ENCODE results near the gene COMP. TPM values are rescaled to one million over a fixed set of nuclear protein-coding genes. Genes with fewer than 3 reads are reported as not detected.

Gene COMP
- total RNA-seq, 1 donor from 2014 or later: not detected

- Mint-ChIP-seq H3K27ac (no peak overlapping the region), H3K36me3 (ENCODE audit: low read depth) (no peaks in the 10 kb centered on the region), H3K4me3 (no peak overlapping the region), H3K4me1 (no peaks in the 10 kb centered on the region), H3K27me3 (no peaks in the 10 kb centered on the region), H3K9me3 (no peaks in the 10 kb centered on the region)
- DNase-seq: no peak
- intact Hi-C loops (cut with micrococcal nuclease): no loop called here
Observed at GRCh38 chr19:18764591-18765051, 26.5 kb downstream of the COMP start.

DNA sequence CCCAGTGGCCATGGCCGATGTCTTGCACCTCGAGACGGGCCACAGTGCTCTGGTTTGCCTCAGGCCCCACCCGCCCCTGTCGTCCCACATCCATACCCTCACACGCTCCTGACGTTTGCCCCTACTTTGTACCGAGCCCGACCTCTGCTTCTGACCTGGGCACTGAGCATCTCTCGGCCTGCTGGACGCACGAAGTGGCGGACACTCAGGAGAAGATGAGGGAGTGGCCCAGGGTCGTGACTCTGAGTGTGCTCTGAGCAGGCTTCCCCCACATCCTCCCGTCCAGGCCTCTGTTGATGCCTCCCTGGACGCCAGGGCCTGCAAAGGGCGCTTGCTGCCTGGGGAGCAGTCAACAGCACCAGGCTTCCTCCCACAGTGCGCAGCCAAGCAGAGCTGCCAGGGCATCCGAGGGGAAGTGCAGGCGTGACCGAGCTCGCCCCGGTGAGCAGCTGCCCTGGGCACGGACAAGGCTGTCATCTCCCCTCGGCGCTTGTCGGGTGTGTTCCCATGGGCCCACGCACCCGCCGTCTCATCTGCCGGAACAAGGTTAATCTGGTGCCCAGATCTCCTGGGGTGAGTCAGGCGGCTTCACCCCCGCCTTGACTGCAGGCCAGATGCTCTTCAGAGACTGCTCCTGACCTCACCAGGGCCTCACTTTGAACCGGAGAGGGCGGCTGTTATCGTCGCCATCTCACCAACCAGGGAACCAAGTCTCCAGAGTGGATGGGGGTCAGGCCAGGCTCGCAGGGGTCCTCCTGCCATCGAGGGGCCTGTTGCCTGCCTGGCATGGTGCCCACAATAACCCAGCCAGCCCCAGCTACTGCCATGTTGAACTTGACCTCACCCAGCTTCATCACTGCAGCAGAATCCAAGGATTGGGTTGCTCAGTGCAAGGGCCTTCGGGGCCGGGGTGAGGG, 27.2 kb downstream of the COMP start:
- H3K4me1 Mint-ChIP-seq: no peaks in the 10 kb centered on the region
- no peaks in the 10 kb centered on the region for H3K27me3 Mint-ChIP-seq
- no peak for DNase-seq
- no peaks in the 10 kb centered on the region for H3K36me3 Mint-ChIP-seq (ENCODE audit: low read depth)
- intact Hi-C loops (cut with micrococcal nuclease): no loop called here
- no peaks in the 10 kb centered on the region for H3K9me3 Mint-ChIP-seq
- H3K4me3 Mint-ChIP-seq: no peak overlapping the region
- no peak overlapping the region for H3K27ac Mint-ChIP-seq

DNA sequence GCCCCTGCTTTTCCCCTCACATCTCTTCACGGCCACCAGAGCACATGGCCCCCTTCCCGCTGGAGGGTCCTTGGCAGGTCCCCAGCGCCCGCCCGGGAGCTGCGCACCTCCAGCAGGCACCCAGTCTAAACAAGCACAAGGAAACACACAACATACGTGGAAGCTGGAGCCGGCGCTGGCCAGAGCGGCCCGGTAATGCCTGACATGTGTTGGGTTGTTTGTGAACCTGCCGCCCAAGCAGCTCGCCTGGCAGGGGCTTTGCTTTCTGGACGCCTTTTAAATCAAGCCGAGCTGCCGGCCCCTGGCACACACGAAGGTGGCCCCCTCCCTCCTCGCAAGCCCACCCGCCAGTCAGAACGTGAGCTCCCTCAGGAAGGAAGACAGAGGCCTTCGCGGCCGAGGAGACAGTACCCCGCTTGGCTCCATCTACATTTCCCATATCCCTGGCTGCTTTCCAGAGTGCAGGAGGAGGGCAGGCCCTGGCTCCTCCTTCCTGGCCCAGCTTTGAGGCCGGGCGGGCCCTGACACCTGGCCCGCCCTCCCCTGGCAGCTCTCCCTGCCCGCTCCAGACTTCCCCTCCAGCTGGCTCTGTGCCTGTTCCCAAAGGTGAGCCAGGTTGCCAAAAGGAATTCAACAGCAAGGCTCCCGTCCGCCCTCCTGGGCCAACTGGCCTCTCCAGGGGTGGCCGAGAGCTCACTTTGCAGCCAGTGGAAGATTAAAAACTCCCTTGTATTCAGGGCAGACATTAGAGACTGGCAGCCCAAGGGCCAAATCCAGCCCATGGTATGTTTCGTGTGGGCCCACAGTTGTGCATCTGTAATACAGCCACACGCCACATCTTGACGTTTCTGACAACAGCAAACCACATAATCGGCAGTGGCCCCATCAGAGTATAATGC, 28.7 kb downstream of the COMP start:
- intact Hi-C loops (cut with micrococcal nuclease): no loop called here
- no peaks in the 10 kb centered on the region for H3K4me1 Mint-ChIP-seq
- H3K4me3 Mint-ChIP-seq: no peak overlapping the region
- no peaks in the 10 kb centered on the region for H3K9me3 Mint-ChIP-seq
- no peak overlapping the region for H3K27ac Mint-ChIP-seq
- DNase-seq: no peak
- no peaks in the 10 kb centered on the region for H3K27me3 Mint-ChIP-seq
- no peaks in the 10 kb centered on the region for H3K36me3 Mint-ChIP-seq (ENCODE audit: low read depth)

DNA sequence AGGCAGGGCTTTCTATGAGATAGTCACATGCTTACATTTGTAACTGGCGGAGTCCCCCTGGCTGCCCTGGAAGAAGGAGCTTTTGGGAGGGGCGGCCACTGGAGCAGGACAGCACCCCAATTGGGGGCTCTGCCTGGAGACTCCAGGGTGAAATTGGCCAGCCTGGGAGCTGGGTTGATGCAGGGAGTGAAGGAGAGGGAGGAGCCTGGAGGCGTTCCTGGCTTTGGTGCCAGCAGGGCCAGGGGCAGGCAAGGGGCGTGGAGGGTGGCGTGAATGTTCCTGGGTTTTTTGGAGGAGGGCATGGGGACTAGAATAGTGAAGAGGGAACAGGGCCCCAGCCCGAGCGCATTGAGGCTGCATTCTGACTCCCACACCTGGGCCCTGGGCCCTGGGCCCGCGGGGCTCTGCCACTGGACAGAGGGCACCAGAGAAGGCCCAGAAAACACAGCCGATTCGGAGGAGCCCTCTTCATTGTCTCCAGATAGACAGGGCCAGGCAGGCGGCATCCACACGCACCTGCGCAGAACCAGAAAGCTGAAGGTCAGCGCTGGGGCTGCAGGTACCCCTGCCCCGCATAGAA, 29.5 kb downstream of the COMP start:
- Mint-ChIP-seq H3K9me3 (no peaks in the 10 kb centered on the region), H3K27me3 (no peaks in the 10 kb centered on the region), H3K27ac (no peak overlapping the region), H3K4me1 (no peaks in the 10 kb centered on the region), H3K4me3 (no peak overlapping the region), H3K36me3 (ENCODE audit: low read depth) (no peaks in the 10 kb centered on the region)
- intact Hi-C loops (cut with micrococcal nuclease): no loop called here
- DNase-seq: no peak

GRCh38 chr19:18760440-18761383, 30.4 kb downstream of the COMP start:
- Mint-ChIP-seq H3K4me3 (no peak overlapping the region), H3K4me1 (no peaks in the 10 kb centered on the region), H3K27ac (no peak overlapping the region), H3K27me3 (no peaks in the 10 kb centered on the region), H3K9me3 (no peaks in the 10 kb centered on the region), H3K36me3 (ENCODE audit: low read depth) (no peaks in the 10 kb centered on the region)
- DNase-seq: no peak
- intact Hi-C loops (cut with micrococcal nuclease): no loop called here

GRCh38 chr19:18759995-18760426, 31.1 kb downstream of the COMP start:
- Mint-ChIP-seq H3K27me3 (no peaks in the 10 kb centered on the region), H3K9me3 (no peaks in the 10 kb centered on the region), H3K27ac (no peak overlapping the region), H3K4me1 (no peaks in the 10 kb centered on the region), H3K4me3 (no peak overlapping the region), H3K36me3 (ENCODE audit: low read depth) (no peaks in the 10 kb centered on the region)
- DNase-seq: no peak
- intact Hi-C loops (cut with micrococcal nuclease): no loop called here

DNA sequence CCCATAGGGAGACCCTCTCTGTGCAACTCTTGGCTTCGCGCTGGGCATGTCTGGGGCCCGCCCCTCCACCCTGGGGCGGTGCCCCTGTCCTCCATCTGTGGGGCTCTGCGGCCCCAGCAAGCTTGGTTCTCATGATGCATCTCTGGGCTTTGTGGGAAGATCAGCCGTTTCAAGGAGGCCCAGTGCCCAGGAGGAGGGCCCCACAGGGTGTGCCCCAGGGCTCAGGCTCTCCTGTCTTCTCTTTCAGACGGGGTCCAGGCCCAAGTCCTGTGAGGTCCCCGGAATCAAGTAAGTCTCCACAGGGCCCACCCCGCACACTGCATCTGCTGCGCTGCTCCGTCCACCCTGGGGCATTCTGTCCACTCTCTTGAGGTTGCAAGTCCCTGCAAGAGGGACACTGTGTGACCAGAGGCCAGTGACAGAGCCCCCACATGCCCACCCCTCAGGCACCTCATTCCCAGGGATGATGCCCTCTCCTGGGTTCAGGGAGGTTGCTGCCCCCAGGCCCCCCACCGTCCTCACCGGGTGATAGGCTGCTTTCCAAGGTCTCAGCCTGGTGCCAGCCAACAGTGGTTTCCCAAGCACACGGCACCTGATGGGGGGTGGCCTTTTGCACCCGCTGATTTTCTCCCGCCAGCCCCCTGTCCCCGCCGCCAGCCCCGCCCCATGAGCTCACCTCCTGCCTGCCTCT, 31.7 kb downstream of the COMP start:
- Mint-ChIP-seq H3K9me3 (no peaks in the 10 kb centered on the region), H3K36me3 (ENCODE audit: low read depth) (no peaks in the 10 kb centered on the region), H3K4me3 (no peak overlapping the region), H3K27ac (no peak overlapping the region), H3K4me1 (no peaks in the 10 kb centered on the region), H3K27me3 (no peaks in the 10 kb centered on the region)
- DNase-seq: no peak
- intact Hi-C loops (cut with micrococcal nuclease): no loop called here

DNA sequence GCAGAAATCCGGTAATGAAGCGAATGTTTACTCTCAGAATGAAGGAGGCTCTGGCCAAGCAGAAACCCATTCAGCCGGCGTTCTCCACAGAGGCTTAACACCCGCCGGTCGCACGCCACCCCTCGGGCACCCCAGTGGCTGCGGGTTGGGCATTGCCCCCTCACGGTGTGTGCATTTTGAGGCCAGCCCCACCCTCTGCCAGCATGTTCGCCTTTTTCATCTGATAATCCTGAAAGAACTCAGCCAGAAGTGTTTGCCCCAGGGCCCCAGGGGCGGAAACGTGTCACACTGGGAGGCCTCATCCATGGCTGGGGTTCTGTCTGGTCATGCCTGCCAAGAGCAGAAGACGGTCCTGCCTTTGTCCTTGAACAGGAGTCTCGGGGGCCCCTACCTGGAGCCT, 34.2 kb downstream of the COMP start:
- H3K36me3 Mint-ChIP-seq (ENCODE audit: low read depth): peaks cover 1% of the 10 kb centered on the region
- H3K9me3 Mint-ChIP-seq: no peaks in the 10 kb centered on the region
- H3K4me3 Mint-ChIP-seq: no peak overlapping the region
- H3K4me1 Mint-ChIP-seq: no peaks in the 10 kb centered on the region
- no peak for DNase-seq
- H3K27ac Mint-ChIP-seq: no peak overlapping the region
- H3K27me3 Mint-ChIP-seq: no peaks in the 10 kb centered on the region
- intact Hi-C loops (cut with micrococcal nuclease): no loop called here

DNA sequence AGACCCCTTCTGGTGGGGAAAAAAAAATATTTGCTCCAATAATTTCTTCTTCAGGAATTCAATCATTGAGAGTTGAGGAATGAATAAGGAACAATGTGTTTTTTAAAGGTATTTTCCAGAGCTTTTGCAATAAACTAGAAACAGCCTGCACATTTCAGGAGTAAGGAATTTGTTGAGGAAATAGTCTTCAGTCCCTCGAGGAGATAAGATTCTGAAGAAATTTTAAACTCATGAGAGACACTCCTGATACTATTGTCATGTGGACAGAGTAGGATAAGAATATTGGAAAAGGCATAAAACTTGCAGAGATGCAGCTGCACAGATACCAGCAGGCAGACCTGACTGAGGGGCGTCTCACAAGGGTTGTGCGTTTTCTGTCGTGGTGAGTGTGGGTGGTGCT, 36.6 kb downstream of the COMP start:
- DNase-seq: no peak
- Mint-ChIP-seq H3K27me3 (no peaks in the 10 kb centered on the region), H3K36me3 (ENCODE audit: low read depth) (peaks cover 1% of the 10 kb centered on the region), H3K4me3 (no peak overlapping the region), H3K27ac (no peak overlapping the region), H3K4me1 (no peaks in the 10 kb centered on the region), H3K9me3 (no peaks in the 10 kb centered on the region)
- intact Hi-C loops (cut with micrococcal nuclease): no loop called here

- H3K36me3 Mint-ChIP-seq (ENCODE audit: low read depth): peaks cover 1% of the 10 kb centered on the region
- no peaks in the 10 kb centered on the region for H3K9me3 Mint-ChIP-seq
- H3K4me3 Mint-ChIP-seq: no peak overlapping the region
- DNase-seq: no peak
- H3K4me1 Mint-ChIP-seq: no peaks in the 10 kb centered on the region
- no peak overlapping the region for H3K27ac Mint-ChIP-seq
- intact Hi-C loops (cut with micrococcal nuclease): no loop called here
- H3K27me3 Mint-ChIP-seq: no peaks in the 10 kb centered on the region
Observed at GRCh38 chr19:18751571-18751970, 39.5 kb downstream of the COMP start.

DNA sequence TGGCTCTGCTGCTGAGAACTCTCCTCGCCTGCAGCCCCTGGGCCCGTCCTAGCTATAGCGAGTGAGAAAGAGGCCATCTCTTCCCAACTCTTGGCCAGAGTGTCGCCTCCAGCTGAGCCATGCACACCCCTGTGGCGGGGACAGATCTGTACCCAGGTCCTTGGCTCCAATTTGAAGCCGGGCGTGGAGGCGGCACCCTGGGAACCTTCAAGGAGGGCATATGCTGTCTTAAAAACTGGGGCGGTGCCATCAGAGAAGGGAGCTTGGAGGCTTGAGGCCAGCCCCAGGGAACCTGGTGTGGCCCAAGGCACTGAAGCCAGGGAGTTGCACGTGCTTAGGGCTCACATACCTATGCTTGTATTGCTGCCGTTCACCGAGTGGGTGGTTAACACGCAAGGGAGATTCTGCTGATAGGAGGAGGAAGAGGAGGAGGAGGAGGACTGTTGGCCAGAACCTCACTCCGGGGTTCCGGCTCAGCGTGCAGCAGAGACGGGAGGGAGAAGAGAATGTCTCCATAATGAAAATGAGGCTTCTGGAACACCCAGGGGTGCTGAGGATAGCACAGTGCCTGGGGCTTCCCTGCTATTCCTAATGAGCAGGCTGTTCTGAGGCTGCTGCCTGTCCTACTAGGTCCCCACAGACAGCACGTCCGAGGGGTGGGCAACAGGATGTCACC, 40.7 kb downstream of the COMP start:
- Mint-ChIP-seq H3K27me3 (no peaks in the 10 kb centered on the region), H3K27ac (no peak overlapping the region), H3K4me1 (no peaks in the 10 kb centered on the region), H3K4me3 (no peak overlapping the region), H3K36me3 (ENCODE audit: low read depth) (peaks cover 1% of the 10 kb centered on the region), H3K9me3 (no peaks in the 10 kb centered on the region)
- intact Hi-C loops (cut with micrococcal nuclease): no loop called here
- DNase-seq: no peak

Data from activated CD4-positive, alpha-beta T cell treated with anti-CD3 and anti-CD28 coated beads, Interleukin-2, amount 10 ng/mL, durations not matched to agents 24 days and 14 days (primary cell).